HPDE6-E6E7 (cell line): Measurements from ENCODE around the gene MYO16.
A peak's percentile ranks its signal among the peaks of the same experiment; 100 is the strongest.
"Not testable (repeated sequence)": the region's sequence is repeated elsewhere in the genome, so short reads cannot be mapped to it uniquely, and the experiment has no call there.

ENCODE experiments used
- DNase-seq: peaks from one replicate; pipeline ENCODE4 v3.0.0; 2011; ENCODE audit warnings: missing footprints; ENCODE audit errors: extremely low spot score

MYO16 gene

GRCh38 chr13:108742701-108743451 lies 113.5 kb downstream of the MYO16 start:
- no peak for DNase-seq

DNA sequence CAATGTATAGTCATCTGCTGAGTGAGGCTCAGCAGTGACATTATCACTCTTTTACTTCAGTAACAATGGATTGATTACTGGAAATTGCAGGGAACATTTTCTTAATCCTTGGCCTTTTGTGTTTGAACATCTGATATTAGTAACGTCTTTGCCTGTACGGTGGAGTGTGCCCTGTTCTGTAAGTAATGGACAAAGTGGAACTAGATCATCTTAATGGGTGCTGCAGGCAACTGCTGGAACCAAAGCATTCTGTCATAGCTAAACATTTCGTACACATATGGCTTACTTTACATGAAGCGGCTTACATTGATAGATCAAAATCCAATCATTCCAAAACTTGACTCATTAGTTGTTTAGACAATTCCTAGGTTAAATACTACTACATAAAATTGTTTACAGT lies 114.1 kb downstream of the MYO16 start:
- DNase-seq: no peak

- DNase-seq: no peak
Measured at GRCh38 chr13:108747843-108748242, 118.4 kb downstream of the MYO16 start.

- no peak for DNase-seq
Measured at GRCh38 chr13:108752276-108752675, 122.9 kb downstream of the MYO16 start.

DNA sequence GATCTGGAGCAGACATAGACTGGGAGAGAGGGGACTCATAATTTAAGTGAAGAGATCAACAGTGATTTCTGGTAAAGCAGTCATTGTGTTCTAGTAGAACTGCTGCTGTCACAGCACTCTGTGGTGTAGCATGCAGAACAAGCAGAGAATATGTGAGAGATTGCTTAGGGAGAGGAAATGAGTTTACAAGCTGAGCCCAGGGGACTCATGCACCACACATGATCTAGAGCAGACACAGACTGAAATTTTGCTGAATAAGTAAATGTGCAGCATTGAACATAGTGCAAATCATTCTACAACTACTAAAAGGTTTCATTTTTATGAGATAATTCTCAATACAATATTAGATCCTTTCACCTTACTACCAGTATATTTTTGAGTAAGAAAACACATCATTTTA lies 125.7 kb downstream of the MYO16 start:
- DNase-seq: no peak

GRCh38 chr13:108760129-108760528 lies 130.7 kb downstream of the MYO16 start:
- no peak for DNase-seq

- DNase-seq: no peak
Measured at GRCh38 chr13:108760541-108760940, 131.1 kb downstream of the MYO16 start.

GRCh38 chr13:108768035-108768434 lies 138.6 kb downstream of the MYO16 start:
- DNase-seq: no peak

- peak; percentile 62 for DNase-seq
Measured at GRCh38 chr13:108769213-108770070, 140.0 kb downstream of the MYO16 start.

- no peak for DNase-seq
Measured at GRCh38 chr13:108775597-108775996, 146.2 kb downstream of the MYO16 start.

GRCh38 chr13:108776650-108777049 lies 147.2 kb downstream of the MYO16 start:
- DNase-seq: no peak

DNA sequence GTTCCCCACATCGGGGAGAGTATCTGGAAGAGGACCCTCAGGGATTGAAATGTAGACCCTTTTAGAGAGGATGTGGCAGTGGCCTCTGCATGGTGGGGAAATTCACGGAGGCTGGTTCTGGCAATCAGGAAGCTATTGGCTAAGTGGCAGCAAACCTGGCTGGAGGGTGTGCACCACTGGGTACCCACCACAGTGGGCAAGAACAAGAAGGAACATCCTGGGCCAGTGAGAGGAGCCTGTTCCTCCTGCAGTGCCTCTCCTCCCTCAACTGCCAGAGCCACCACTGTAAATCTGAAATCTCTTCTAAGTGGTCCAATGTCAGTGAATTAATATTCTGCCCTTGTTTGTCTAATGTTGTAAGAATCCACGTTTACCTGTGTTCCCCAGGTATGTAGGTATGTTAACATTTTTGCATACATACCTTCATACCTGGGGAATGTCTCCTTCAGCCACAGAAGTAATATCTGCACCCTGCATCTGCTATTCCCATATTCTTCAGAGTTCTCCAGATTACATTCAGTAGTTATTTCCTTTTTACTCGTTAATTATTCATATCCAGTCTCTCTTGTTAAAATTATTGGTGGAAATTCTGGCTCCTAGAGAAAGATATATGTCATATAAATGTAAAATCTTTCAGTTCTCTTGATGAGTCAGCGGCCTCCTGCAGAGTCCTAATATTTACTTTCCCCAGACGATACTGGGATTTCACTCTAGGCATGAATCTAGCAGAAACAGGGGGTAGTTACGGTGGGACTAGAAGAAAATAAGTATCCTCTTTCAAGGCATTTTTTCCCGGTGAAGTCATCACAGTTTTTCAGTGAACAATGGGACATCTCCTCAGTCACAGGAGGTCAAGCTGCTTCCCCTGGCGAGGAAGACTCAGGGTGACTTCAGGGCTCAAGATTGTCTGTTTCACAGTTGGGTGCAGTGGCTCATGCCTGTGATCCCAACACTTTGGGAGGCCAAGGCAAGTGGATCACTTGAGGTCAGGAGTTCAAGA lies 148.3 kb downstream of the MYO16 start:
- DNase-seq: no peak

DNA sequence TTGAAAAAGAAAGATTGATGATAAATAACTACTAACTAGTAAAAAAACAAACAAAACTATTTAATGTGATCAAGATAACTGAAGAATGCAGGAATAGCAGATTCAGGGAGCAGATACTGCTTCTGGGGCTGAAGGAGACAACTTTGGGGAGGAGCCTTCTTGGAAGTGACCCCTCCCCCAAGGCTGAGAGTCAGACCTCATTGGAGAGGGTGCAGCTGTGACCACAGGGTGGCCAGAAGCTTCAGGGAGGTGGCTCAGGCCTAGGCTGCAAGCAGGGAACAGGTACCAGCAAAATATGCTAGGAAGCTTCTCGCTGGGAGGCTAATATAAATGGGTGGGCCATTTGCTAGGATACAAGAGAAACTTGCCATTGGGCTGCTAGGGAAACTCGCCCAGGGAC lies 149.9 kb downstream of the MYO16 start:
- no peak for DNase-seq

DNA sequence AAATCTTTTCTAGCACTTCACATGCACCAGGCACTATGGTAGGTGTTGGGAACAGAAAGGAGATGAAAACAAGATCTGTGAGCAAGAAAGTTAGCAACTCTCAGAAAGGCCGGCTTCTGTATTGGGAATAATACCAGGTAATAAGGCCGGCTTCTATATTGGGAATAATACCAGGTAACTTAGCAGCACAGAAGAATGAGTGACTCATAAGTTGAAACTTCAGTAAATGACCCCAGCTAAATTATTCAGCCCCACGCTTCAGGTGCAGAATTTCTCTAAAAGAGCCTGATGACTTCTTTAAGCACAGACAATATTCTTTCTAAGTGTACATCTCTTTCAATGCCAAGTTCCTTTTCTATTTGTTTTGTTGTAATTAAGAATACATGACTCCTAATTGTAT lies 151.3 kb downstream of the MYO16 start:
- DNase-seq: no peak

GRCh38 chr13:108781312-108781711 lies 151.9 kb downstream of the MYO16 start:
- DNase-seq: no peak

DNA sequence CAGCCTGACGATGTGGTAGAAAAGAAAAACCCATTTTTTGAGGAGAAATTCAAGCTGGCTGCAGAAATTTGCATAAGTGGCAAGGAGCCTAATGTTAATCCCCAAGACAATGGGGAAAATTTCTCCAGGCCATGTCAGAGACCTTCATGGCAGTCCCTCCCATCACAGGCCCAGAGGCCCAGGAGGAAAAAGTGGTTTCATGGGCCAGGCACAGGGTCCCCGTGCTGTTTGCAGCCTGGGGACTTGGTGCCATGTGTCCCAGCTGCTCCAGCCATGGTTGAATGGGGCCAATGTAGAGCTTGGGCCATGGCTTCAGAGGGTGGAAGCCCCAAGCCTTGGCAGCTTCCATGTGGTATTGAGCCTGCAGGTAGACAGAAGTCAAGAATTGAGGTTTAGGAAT lies 153.1 kb downstream of the MYO16 start:
- not testable (repeated sequence) for DNase-seq

GRCh38 chr13:108785844-108786243 lies 156.4 kb downstream of the MYO16 start:
- no peak for DNase-seq

- no peak for DNase-seq
Measured at GRCh38 chr13:108786456-108787200, 157.2 kb downstream of the MYO16 start.

DNA sequence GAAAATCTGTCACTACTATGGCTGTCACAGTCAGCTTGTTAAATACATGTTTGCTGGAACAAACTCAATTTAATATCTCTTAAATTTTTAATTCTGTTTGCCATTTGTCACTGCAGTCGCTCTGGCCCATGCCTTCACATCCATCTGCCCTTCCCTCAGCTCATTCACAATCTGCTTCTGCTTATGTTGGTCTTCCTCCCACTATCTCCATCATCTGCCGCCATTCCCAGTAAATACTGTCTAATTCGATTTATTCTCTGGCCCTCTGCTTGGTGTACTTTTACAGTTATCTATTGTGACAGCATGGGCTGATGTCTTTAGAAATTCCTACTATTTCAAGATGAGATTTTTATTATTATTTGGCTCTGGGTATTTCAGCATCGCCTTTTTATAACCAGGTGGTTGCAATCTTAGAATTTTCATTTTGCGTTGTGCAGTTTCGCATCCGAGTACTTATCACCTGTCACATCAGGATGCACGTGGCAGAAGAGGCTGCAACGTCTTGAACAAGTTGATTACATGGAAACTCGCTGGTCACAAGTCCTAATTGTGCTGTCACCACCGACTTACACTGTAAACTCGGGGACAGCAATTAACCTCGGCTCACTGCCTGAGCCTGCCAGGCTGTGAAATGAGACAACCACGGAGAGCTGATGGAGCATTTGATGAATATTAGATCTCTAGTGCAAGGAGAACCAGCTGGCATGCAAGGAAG lies 158.4 kb downstream of the MYO16 start:
- no peak for DNase-seq

DNA sequence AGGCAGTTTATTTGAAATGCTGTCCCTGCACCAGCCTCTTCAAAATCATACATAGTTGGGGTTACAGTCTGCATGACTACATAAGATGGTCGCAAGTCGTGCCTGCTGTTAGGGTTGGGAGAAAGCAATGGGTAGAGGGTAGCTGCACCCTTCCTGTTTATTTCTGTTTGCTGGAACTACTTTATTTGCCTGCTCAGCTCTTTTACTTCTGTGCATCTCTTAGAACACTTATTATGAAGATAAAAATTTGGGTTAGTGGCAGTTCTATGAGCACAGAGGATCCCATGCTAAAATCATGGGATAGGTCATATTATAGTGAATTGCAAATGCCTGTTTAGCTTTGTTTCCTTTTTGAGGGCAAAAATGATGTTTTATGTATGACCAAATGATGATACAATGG lies 160.1 kb downstream of the MYO16 start:
- no peak for DNase-seq
